HepG2 (cell line): ENCODE measurements around the gene HP1BP3. TPM values are rescaled to one million over a fixed set of nuclear protein-coding genes. Genes with fewer than 3 reads are reported as not detected.
A peak's percentile ranks its signal among the peaks of the same experiment; 100 is the strongest.

ENCODE experiments used
- BRD4 ChIP-seq: sonication (generic); formaldehyde crosslinking; IDR thresholded peaks from 2 replicates; pipeline ENCODE4 v1.4.0; 2020; ENCODE audit warnings: missing genetic modification reagents
- ETV5 ChIP-seq: IDR thresholded peaks from 2 replicates; pipeline ENCODE4 v1.6.1; 2018; ENCODE audit warnings: missing biosample characterization, missing genetic modification reagents, inconsistent platforms, borderline replicate concordance
- FOXA1 ChIP-seq, 2 experiments: fragments of 450-650 bp in 1 of 2; sonication (generic) in 1 of 2; formaldehyde crosslinking in 1 of 2; IDR thresholded peaks; 2 replicates each; pipeline versions ENCODE4 v1.4.0 to v1.6.1; 2016 to 2020; ENCODE audit warnings: missing genetic modification reagents in 1 of 2
- GFI1 ChIP-seq: sonication (generic); formaldehyde crosslinking; IDR thresholded peaks from 2 replicates; pipeline ENCODE4 v1.5.0; 2020; ENCODE audit warnings: missing genetic modification reagents, mild to moderate bottlenecking, borderline replicate concordance
- HNRNPL ChIP-seq: fragments of 200-400 bp; formaldehyde crosslinking; IDR thresholded peaks from 2 replicates; pipeline ENCODE4 v1.6.1; 2017; ENCODE audit warnings: mild to moderate bottlenecking, low read depth, low read length
- MED1 ChIP-seq: sonication (generic); formaldehyde crosslinking; IDR thresholded peaks from 2 replicates; pipeline ENCODE4 v1.4.0; 2020; ENCODE audit warnings: missing genetic modification reagents
- RBM22 ChIP-seq: fragments of 200-400 bp; formaldehyde crosslinking; optimal IDR thresholded peaks from 2 replicates; pipeline ENCODE3; 2017; ENCODE audit warnings: mild to moderate bottlenecking, low read length, moderate library complexity
- RBM39 ChIP-seq: fragments of 200-400 bp; formaldehyde crosslinking; IDR thresholded peaks from one replicate; pipeline ENCODE4 v1.6.1; 2018; ENCODE audit warnings: antibody characterized with exemption, mild to moderate bottlenecking, low read depth, low read length; ENCODE audit not compliant: poor library complexity, severe bottlenecking
- RFX3 ChIP-seq: IDR thresholded peaks from 2 replicates; pipeline ENCODE4 v1.6.1; 2016; ENCODE audit warnings: missing biosample characterization, missing genetic modification reagents
- STAG1 ChIP-seq: sonication (generic); formaldehyde crosslinking; IDR thresholded peaks from 2 replicates; pipeline ENCODE4 v1.4.0; 2020; ENCODE audit warnings: missing genetic modification reagents
- ZBTB7B ChIP-seq: sonication (generic); formaldehyde crosslinking; IDR thresholded peaks from 2 replicates; pipeline ENCODE4 v1.4.0; 2020; ENCODE audit warnings: missing genetic modification reagents
- ZFP36 ChIP-seq: fragments of 150-350 bp; IDR thresholded peaks from 2 replicates; pipeline ENCODE4 v1.6.1; 2018; ENCODE audit warnings: borderline replicate concordance, low read length, low read depth; ENCODE audit not compliant: partially characterized antibody
- ZNF180 ChIP-seq: sonication (generic); formaldehyde crosslinking; IDR thresholded peaks from 2 replicates; pipeline ENCODE4 v1.4.0; 2020; ENCODE audit warnings: low read depth, missing genetic modification reagents, borderline replicate concordance
- ZNF232 ChIP-seq: sonication (generic); formaldehyde crosslinking; IDR thresholded peaks from 2 replicates; pipeline ENCODE4 v1.4.0; 2020; ENCODE audit warnings: missing genetic modification reagents, borderline replicate concordance
- ZNF292 ChIP-seq: sonication (generic); formaldehyde crosslinking; IDR thresholded peaks from 2 replicates; pipeline ENCODE4 v1.8.1; 2022; ENCODE audit warnings: mild to moderate bottlenecking, low read depth, missing genetic modification reagents, borderline replicate concordance
- ZNF501 ChIP-seq: sonication (generic); formaldehyde crosslinking; IDR thresholded peaks from 2 replicates; pipeline ENCODE4 v1.5.1; 2020; ENCODE audit warnings: mild to moderate bottlenecking, moderate library complexity, missing genetic modification reagents
- ZNF773 ChIP-seq: sonication (generic); formaldehyde crosslinking; IDR thresholded peaks from 2 replicates; pipeline ENCODE4 v1.4.0; 2020; ENCODE audit warnings: missing genetic modification reagents, borderline replicate concordance
- ZNF879 ChIP-seq: sonication (generic); formaldehyde crosslinking; IDR thresholded peaks from 2 replicates; pipeline ENCODE4 v1.8.1; 2023; ENCODE audit warnings: missing genetic modification reagents
- polyA plus RNA-seq, 8 experiments: library from polyadenylated mRNA; depleted of rRNA in 3 of 8; stranded (reverse) in 7 of 8; unstranded in 1 of 8; fragments of >200 nt; fragmentation: Illumina TruSeq in 4 of 8; extraction: Trizol in 4 of 8; gene quantifications; 2 replicates each; pipeline versions ENCODE4 v1.2.1 to v1.2.3, GENCODE V29; 2011 to 2016; ENCODE audit warnings: low read depth in 4 of 8, missing spikeins in 1 of 8, mixed read lengths in 1 of 8; ENCODE audit not compliant: insufficient read depth in 1 of 8
- total RNA-seq, 5 experiments: library from RNA; depleted of rRNA; stranded (reverse); fragments of >200 nt; fragmentation: Illumina TruSeq; extraction: Trizol; gene quantifications; 2 replicates each; pipeline ENCODE4 v1.2.3, GENCODE V29; 2016; ENCODE audit warnings: low read depth in 1 of 5
- TF ChIP-seq, protein P1 (sequence below): sonication (generic); formaldehyde crosslinking; IDR thresholded peaks from 2 replicates; pipeline ENCODE4 v1.5.0; 2020; ENCODE audit warnings: mild to moderate bottlenecking, missing genetic modification reagents
- TF ChIP-seq, protein P2 (sequence below): IDR thresholded peaks from 2 replicates; pipeline ENCODE4 v1.6.1; 2018; ENCODE audit warnings: missing genetic modification reagents, mild to moderate bottlenecking, missing compliant biosample characterization

Gene HP1BP3
- total and polyA plus RNA-seq, 2 of the 13 experiments (the other 11 are each of a cell fraction or from before 2014, with no cell fraction given), result 98.5 to 137 TPM

DNA sequence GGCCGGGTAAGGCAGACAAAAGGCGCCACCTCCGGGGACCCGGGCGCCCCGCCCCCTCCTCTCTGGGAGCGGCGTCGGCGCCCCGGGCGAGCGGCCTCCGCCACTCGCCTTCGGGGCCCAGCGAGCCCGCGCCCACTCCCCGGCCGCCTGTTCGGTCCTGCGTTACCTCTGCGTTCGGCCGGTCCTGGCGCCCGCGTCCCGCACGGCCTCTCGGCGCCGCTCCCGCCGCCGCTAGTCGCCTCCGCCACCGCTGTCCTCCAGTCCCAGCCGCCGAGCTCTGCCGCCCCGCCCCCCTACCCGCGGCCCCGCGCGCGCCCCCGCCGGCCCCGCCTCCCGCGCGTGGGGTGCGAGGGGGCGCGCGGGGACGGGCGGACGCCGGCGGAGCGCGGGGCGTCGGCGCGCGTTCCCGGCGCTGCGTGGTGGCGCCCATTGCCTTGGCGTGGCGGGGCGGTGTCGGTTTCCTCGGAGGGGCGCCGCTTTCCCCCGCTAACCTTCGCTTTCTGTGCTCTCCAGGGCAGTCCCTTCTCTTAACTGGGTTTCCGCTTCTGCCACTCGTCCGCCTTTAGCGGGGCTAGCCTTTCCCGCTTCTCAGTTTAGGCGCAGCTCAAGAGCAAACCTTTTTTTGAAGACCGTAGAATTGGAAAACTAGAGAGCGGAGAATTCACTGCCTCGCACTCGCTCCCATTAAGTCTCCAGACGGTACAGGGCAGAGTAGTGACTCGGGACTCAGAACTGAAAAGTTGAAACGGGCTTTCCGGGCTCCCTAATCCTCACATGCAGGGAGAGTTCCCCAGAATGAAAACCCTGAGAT is at the start of gene HP1BP3 (continued):
- TF ChIP-seq ZNF773 (CRISPR knock-in tag), result peak; percentile 65; the same call in 1 of the 2 replicates
- TF ChIP-seq HNRNPL, result no peak
- TF ChIP-seq, protein P1, sequence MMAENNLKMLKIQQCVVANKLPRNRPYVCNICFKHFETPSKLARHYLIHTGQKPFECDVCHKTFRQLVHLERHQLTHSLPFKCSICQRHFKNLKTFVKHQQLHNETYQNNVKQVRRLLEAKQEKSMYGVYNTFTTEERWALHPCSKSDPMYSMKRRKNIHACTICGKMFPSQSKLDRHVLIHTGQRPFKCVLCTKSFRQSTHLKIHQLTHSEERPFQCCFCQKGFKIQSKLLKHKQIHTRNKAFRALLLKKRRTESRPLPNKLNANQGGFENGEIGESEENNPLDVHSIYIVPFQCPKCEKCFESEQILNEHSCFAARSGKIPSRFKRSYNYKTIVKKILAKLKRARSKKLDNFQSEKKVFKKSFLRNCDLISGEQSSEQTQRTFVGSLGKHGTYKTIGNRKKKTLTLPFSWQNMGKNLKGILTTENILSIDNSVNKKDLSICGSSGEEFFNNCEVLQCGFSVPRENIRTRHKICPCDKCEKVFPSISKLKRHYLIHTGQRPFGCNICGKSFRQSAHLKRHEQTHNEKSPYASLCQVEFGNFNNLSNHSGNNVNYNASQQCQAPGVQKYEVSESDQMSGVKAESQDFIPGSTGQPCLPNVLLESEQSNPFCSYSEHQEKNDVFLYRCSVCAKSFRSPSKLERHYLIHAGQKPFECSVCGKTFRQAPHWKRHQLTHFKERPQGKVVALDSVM (CRISPR knock-in tag), result 0 out of 2 replicates have a peak, but pooled peaks have one; percentile 0
- TF ChIP-seq, protein P2, sequence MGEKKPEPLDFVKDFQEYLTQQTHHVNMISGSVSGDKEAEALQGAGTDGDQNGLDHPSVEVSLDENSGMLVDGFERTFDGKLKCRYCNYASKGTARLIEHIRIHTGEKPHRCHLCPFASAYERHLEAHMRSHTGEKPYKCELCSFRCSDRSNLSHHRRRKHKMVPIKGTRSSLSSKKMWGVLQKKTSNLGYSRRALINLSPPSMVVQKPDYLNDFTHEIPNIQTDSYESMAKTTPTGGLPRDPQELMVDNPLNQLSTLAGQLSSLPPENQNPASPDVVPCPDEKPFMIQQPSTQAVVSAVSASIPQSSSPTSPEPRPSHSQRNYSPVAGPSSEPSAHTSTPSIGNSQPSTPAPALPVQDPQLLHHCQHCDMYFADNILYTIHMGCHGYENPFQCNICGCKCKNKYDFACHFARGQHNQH (CRISPR knock-in tag), result 0 out of 2 replicates have a peak, but pooled peaks have one; percentile 15
- TF ChIP-seq FOXA1 (IDR thresholded peaks at IDR 0.05), result no peak
- no peak for TF ChIP-seq FOXA1 (CRISPR knock-in tag; IDR thresholded peaks at IDR 0.05)
- no peak for TF ChIP-seq ZNF292 (CRISPR knock-in tag)
- TF ChIP-seq MED1 (CRISPR knock-in tag), result peak; percentile 39; the same call in 1 of the 2 replicates
- no peak for TF ChIP-seq ZNF879 (CRISPR knock-in tag)
- TF ChIP-seq ZFP36, result no peak
- no peak for TF ChIP-seq RFX3 (CRISPR knock-in tag)
- TF ChIP-seq STAG1 (CRISPR knock-in tag), result no peak
- TF ChIP-seq ZBTB7B (CRISPR knock-in tag), result 0 out of 2 replicates have a peak, but pooled peaks have one; percentile 59
- TF ChIP-seq ZNF232 (CRISPR knock-in tag), result peak; percentile 59; the same call in 1 of the 2 replicates
- TF ChIP-seq ZNF180, result no peak
- TF ChIP-seq RBM39, result peak; percentile 2
- TF ChIP-seq ZNF501 (CRISPR knock-in tag), result no peak
- 0 out of 2 replicates have a peak, but pooled peaks have one; percentile 21 for TF ChIP-seq BRD4 (CRISPR knock-in tag)
- no peak for TF ChIP-seq RBM22
- no peak for TF ChIP-seq GFI1 (CRISPR knock-in tag)
- TF ChIP-seq ETV5 (CRISPR knock-in tag), result 0 out of 2 replicates have a peak, but pooled peaks have one; percentile 10
